MM.1S (cell line): ENCODE data around the gene ARID5A.

Experiments used
- DNase-seq: peaks from one replicate; pipeline ENCODE4 v3.0.0-alpha.2; 2015
- H2AFZ ChIP-seq: fragments of 300-600 bp; sonication (generic); 2 replicates; pipeline ENCODE4 v1.6.0; 2016; ENCODE audit warnings: antibody characterized with exemption, low read length
- H3F3A ChIP-seq: fragments of 300-600 bp; sonication (generic); 2 replicates; pipeline ENCODE4 v1.6.1; 2016; ENCODE audit warnings: mild to moderate bottlenecking, antibody characterized with exemption, low read length, moderate library complexity, mixed read lengths; ENCODE audit not compliant: insufficient read depth
- H3K27ac ChIP-seq: fragments of 300-600 bp; sonication (generic); 2 replicates; pipeline ENCODE4 v1.5.1; 2016; ENCODE audit warnings: mild to moderate bottlenecking, low read length
- H3K27me3 ChIP-seq: fragments of 300-600 bp; sonication (generic); replicated peaks from 2 replicates; pipeline ENCODE4 v1.6.0; 2016; ENCODE audit warnings: low read length; ENCODE audit not compliant: insufficient read depth
- H3K36me3 ChIP-seq: fragments of 300-600 bp; sonication (generic); replicated peaks from 2 replicates; pipeline ENCODE4 v1.6.1; 2016; ENCODE audit warnings: mild to moderate bottlenecking, low read length, mixed read lengths; ENCODE audit not compliant: insufficient read depth
- H3K4me1 ChIP-seq: fragments of 300-600 bp; sonication (generic); 2 replicates; pipeline ENCODE4 v1.6.1; 2016; ENCODE audit warnings: low read length, mixed read lengths
- H3K4me2 ChIP-seq: fragments of 300-600 bp; sonication (generic); 2 replicates; pipeline ENCODE4 v1.6.0; 2016; ENCODE audit warnings: low read depth, low read length
- H3K4me3 ChIP-seq: fragments of 300-600 bp; sonication (generic); 2 replicates; pipeline ENCODE4 v1.5.1; 2016; ENCODE audit warnings: low read length, mixed read lengths
- H3K79me2 ChIP-seq: fragments of 300-600 bp; sonication (generic); 2 replicates; pipeline ENCODE4 v1.6.1; 2016; ENCODE audit warnings: mixed run types, low read length, mixed read lengths
- H3K9ac ChIP-seq: fragments of 300-600 bp; sonication (generic); 2 replicates; pipeline ENCODE4 v1.6.1; 2016; ENCODE audit warnings: low read length, mixed read lengths
- H3K9me2 ChIP-seq: fragments of 300-600 bp; sonication (generic); replicated peaks from 2 replicates; pipeline ENCODE4 v1.6.1; 2016; ENCODE audit warnings: mild to moderate bottlenecking, low read length, mixed read lengths; ENCODE audit not compliant: insufficient read depth
- H3K9me3 ChIP-seq: fragments of 300-600 bp; sonication (generic); replicated peaks from 2 replicates; pipeline ENCODE4 v1.6.1; 2016; ENCODE audit warnings: mild to moderate bottlenecking, low read length, mixed read lengths; ENCODE audit not compliant: insufficient read depth
- H4K20me1 ChIP-seq: fragments of 300-600 bp; sonication (generic); 2 replicates; pipeline ENCODE4 v1.6.1; 2016; ENCODE audit warnings: mild to moderate bottlenecking, low read length, moderate library complexity, mixed read lengths; ENCODE audit not compliant: insufficient read depth
- EZH2 ChIP-seq: fragments of 300-600 bp; sonication (generic); optimal IDR thresholded peaks from 2 replicates; pipeline ENCODE3; 2017; ENCODE audit warnings: low read depth, mild to moderate bottlenecking, antibody characterized with exemption, low read length, mixed read lengths
- EZH2phosphoT487 ChIP-seq: fragments of 300-600 bp; sonication (generic); IDR thresholded peaks from 2 replicates; pipeline ENCODE4 v1.6.1; 2018; ENCODE audit warnings: antibody characterized with exemption, low read length
- TF ChIP-seq, protein P1 (sequence below): fragments of 300-600 bp; sonication (generic); IDR thresholded peaks from 2 replicates; pipeline ENCODE4 v1.5.1; 2016; ENCODE audit warnings: antibody characterized with exemption, low read length, mixed read lengths

The ARID5A gene

GRCh38 chr2:96536445-96537065 lies at the start of gene ARID5A:
ARID5A (plus strand) TSS chr2:96536752; CDS start chr2:96536827, 75 bp downstream.
- H3K27ac ChIP-seq, result peak within 1 kb of the TSS; percentile 95
- H3K4me1 ChIP-seq, result peaks cover 66% of the 10 kb centered on the region
- peaks cover 65% of the 10 kb centered on the region for H3K79me2 ChIP-seq
- no peaks in the 10 kb centered on the region for H3K9me3 ChIP-seq
- peak within 1 kb of the TSS; percentile 47; the same call in 1 of the 2 replicates for H2AFZ ChIP-seq
- H3K9ac ChIP-seq, result peak within 1 kb of the TSS; percentile 99
- peak within 1 kb of the TSS; percentile 92 for H3K4me3 ChIP-seq
- 0 out of 2 replicates have a peak, but pooled peaks cover 4% of the 10 kb centered on the region for H3K36me3 ChIP-seq
- peak; percentile 97 for DNase-seq
- H3K9me2 ChIP-seq, result no peaks in the 10 kb centered on the region
- no peaks in the 10 kb centered on the region for H3K27me3 ChIP-seq
- H4K20me1 ChIP-seq, result peaks cover 35% of the 10 kb centered on the region
- H3K4me2 ChIP-seq, result peak within 1 kb of the TSS; percentile 96
- TF ChIP-seq EZH2, result no peak
- TF ChIP-seq, protein P1, sequence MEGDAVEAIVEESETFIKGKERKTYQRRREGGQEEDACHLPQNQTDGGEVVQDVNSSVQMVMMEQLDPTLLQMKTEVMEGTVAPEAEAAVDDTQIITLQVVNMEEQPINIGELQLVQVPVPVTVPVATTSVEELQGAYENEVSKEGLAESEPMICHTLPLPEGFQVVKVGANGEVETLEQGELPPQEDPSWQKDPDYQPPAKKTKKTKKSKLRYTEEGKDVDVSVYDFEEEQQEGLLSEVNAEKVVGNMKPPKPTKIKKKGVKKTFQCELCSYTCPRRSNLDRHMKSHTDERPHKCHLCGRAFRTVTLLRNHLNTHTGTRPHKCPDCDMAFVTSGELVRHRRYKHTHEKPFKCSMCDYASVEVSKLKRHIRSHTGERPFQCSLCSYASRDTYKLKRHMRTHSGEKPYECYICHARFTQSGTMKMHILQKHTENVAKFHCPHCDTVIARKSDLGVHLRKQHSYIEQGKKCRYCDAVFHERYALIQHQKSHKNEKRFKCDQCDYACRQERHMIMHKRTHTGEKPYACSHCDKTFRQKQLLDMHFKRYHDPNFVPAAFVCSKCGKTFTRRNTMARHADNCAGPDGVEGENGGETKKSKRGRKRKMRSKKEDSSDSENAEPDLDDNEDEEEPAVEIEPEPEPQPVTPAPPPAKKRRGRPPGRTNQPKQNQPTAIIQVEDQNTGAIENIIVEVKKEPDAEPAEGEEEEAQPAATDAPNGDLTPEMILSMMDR, result peak; percentile 13; the same call in 1 of the 2 replicates
- peaks cover 64% of the 10 kb centered on the region for H3F3A ChIP-seq

DNA sequence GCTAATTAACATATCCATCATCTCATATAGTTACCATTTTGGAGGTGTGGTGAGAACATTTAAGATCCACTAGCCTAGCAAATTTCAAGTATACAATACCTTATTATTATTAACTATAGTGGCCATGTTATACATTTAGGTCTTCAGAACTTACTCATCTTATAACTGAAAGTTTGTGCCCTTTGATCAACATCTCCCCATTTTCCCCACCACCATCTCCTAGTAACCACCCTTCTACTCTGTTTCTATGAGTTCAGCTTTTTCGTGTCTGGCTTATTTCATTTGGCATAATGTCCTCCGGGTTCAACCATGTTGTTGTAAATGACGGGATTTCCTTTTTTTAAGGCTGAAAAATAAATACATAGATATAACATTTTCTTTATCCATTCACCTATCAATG lies 47.3 kb upstream of the ARID5A start:
- DNase-seq, result no peak

GRCh38 chr2:96489663-96490062 lies 46.9 kb upstream of the ARID5A start:
- no peak overlapping the region for H2AFZ ChIP-seq

More for the DNA sequence above, 47.3 kb upstream of the ARID5A start:
- Histone ChIP-seq H3K4me3 (no peak overlapping the region), H3K9me3 (no peaks in the 10 kb centered on the region), H3K4me2 (no peak overlapping the region), H3F3A (peaks cover 8% of the 10 kb centered on the region; the same call in 1 of the 2 replicates), H3K9me2 (no peaks in the 10 kb centered on the region), H3K9ac (no peak overlapping the region), H3K4me1 (peaks cover 8% of the 10 kb centered on the region; the same call in 1 of the 2 replicates), H3K79me2 (no peaks in the 10 kb centered on the region), H2AFZ (no peak overlapping the region), H3K36me3 (no peaks in the 10 kb centered on the region), H4K20me1 (no peaks in the 10 kb centered on the region), H3K27ac (no peak overlapping the region), H3K27me3 (no peaks in the 10 kb centered on the region)
- no peak for TF ChIP-seq EZH2
- TF ChIP-seq, protein P1, result no peak
- TF ChIP-seq EZH2phosphoT487, result no peak

More at GRCh38 chr2:96489663-96490062, 46.9 kb upstream of the ARID5A start:
- Histone ChIP-seq H3K36me3 (no peaks in the 10 kb centered on the region), H3K9ac (no peak overlapping the region), H3F3A (peaks cover 8% of the 10 kb centered on the region; the same call in 1 of the 2 replicates), H4K20me1 (no peaks in the 10 kb centered on the region), H3K27me3 (no peaks in the 10 kb centered on the region), H3K9me2 (no peaks in the 10 kb centered on the region), H3K79me2 (no peaks in the 10 kb centered on the region), H3K4me2 (no peak overlapping the region), H3K27ac (no peak overlapping the region), H3K4me1 (peaks cover 8% of the 10 kb centered on the region; the same call in 1 of the 2 replicates), H3K9me3 (no peaks in the 10 kb centered on the region), H3K4me3 (no peak overlapping the region)
- TF ChIP-seq, protein P1, result no peak
- no peak for TF ChIP-seq EZH2
- no peak for TF ChIP-seq EZH2phosphoT487
- DNase-seq, result no peak
